Naive thymus-derived CD8-positive, alpha-beta T cell (primary cell): ENCODE data around the gene LIME1. TPM values are rescaled to one million over a fixed set of nuclear protein-coding genes. Genes with fewer than 3 reads are reported as not detected.
A peak's percentile ranks its signal among the peaks of the same experiment; 100 is the strongest.
"Not testable (repeated sequence)": the region's sequence is repeated elsewhere in the genome, so short reads cannot be mapped to it uniquely, and the experiment has no call there.

ENCODE experiments used
- ATAC-seq, 2 donors: fragments of 150-1000 bp; cut with Tn5 transposase in 1 of 2; sonication (Bioruptor Pico), chemical (Tn5 transposase) in 1 of 2; 1 replicate in 1 of 2; 2 replicates in 1 of 2; pipeline ENCODE4 v1.10.0; 2021; ENCODE audit warnings: mild to moderate bottlenecking in 2 of 2, moderate library complexity in 2 of 2
- POLR2A ChIA-PET: fragments of 350-600 bp; sonication (Branson Sonifier 250); formaldehyde crosslinking; loops from one replicate; lab custom pipeline; 2021; ENCODE audit warnings: antibody characterized with exemption; lab: Charles Lee
- DNase-seq, 10 donors: peaks; one replicate each; pipeline versions ENCODE4 v3.0.0 to v3.0.0-alpha.2; 2020 to 2022
- H3K27ac Mint-ChIP-seq, 10 donors: one replicate each; pipeline ENCODE4 v1.8.0; 2020 to 2022; ENCODE audit warnings: mild to moderate bottlenecking in 10 of 10, mixed read lengths in 10 of 10, moderate library complexity in 4 of 10, inconsistent platforms in 1 of 10
- H3K27me3 Mint-ChIP-seq, 5 donors: one replicate each; pipeline ENCODE4 v1.8.0; 2021 to 2022; ENCODE audit warnings: mixed read lengths in 5 of 5
- H3K36me3 Mint-ChIP-seq, 3 donors: one replicate each; pipeline ENCODE4 v1.8.0; 2020 to 2022; ENCODE audit warnings: mixed read lengths in 3 of 3, mild to moderate bottlenecking in 2 of 3, inconsistent platforms in 1 of 3
- H3K4me1 Mint-ChIP-seq, 4 donors: one replicate each; pipeline ENCODE4 v1.8.0; 2021 to 2022; ENCODE audit warnings: mixed read lengths in 4 of 4
- H3K4me3 Mint-ChIP-seq, 10 donors: one replicate each; pipeline ENCODE4 v1.8.0; 2020 to 2022; ENCODE audit warnings: mild to moderate bottlenecking in 10 of 10, mixed read lengths in 10 of 10, moderate library complexity in 6 of 10, inconsistent platforms in 1 of 10
- H3K9me3 Mint-ChIP-seq, 9 donors: one replicate each; pipeline ENCODE4 v1.8.0; 2020 to 2022; ENCODE audit warnings: mixed read lengths in 9 of 9, mild to moderate bottlenecking in 3 of 9, inconsistent platforms in 1 of 9, moderate library complexity in 1 of 9
- polyA plus RNA-seq, 3 donors: library from polyadenylated mRNA; unstranded; fragments of 300-500 nt; fragmentation: Illumina TruSeq; gene quantifications; one replicate each; pipeline ENCODE4 v1.2.3, GENCODE V29; 2021
- total RNA-seq, 8 experiments: library from RNA in 2 of 8; stranded (reverse) in 2 of 8; gene quantifications; one replicate each; pipeline ENCODE4 v1.2.3 and lab custom pipeline; 2021 to 2026

Gene LIME1
- total and polyA plus RNA-seq, 5 experiments from 2014 or later: 95.0 to 292 (median 255) TPM

GRCh38 chr20:63714858-63715257 is 21.6 kb upstream of the LIME1 start:
- H3K36me3 Mint-ChIP-seq: peaks cover 12 to 91% (median 61%) of the 10 kb centered on the region in 3 donors
- no peak overlapping the region for H3K4me3 Mint-ChIP-seq
- POLR2A ChIA-PET: interaction anchor here (0.5 to 2.7 kb wide), 2 partner anchors 9 to 22 kb away, joined by 6 to 10 read pairs; partner anchors contain the start of gene LIME1
- H3K27me3 Mint-ChIP-seq: no peaks in the 10 kb centered on the region
- H3K27ac Mint-ChIP-seq: no peak overlapping the region
- DNase-seq (no peak), ATAC-seq (no peak)
- peaks cover 0 to 27% (median 9%) of the 10 kb centered on the region in 9 donors for H3K9me3 Mint-ChIP-seq
- H3K4me1 Mint-ChIP-seq: peaks cover 24 to 64% (median 53%) of the 10 kb centered on the region in 4 donors

- no peak for ATAC-seq
- Mint-ChIP-seq H3K9me3 (peaks cover 0 to 31% (median 9%) of the 10 kb centered on the region in 9 donors), H3K27me3 (no peaks in the 10 kb centered on the region), H3K27ac (peak overlapping the region in 3 of 10 donors; percentile 3 to 27 (median 24)), H3K36me3 (peaks cover 14 to 81% (median 48%) of the 10 kb centered on the region in 3 donors), H3K4me3 (peak overlapping the region in 1 of 10 donors; percentile 11), H3K4me1 (peaks cover 18 to 62% (median 52%) of the 10 kb centered on the region in 4 donors)
- POLR2A ChIA-PET: interaction anchor here (0.6 to 1.6 kb wide), 3 partner anchors 8 to 11 kb away, joined by 3 to 17 read pairs (median 3); partner anchors contain the start of genes ARFRP1 and ZGPAT
- no peak for DNase-seq
Measured at GRCh38 chr20:63718996-63719395, 17.5 kb upstream of the LIME1 start.

- H3K36me3 Mint-ChIP-seq: peaks cover 19 to 69% (median 41%) of the 10 kb centered on the region in 3 donors
- POLR2A ChIA-PET: interaction anchor here (1.2 to 2.1 kb wide), 3 partner anchors 11 to 15 kb away, joined by 3 to 7 read pairs (median 4); partner anchors contain the start of genes ARFRP1, LIME1 and ZGPAT
- peak overlapping the region in 2 of 10 donors; percentile 27 to 85 for H3K27ac Mint-ChIP-seq
Measured at GRCh38 chr20:63722967-63723622, 13.4 kb upstream of the LIME1 start.

GRCh38 chr20:63730189-63730733 is 6.2 kb upstream of the LIME1 start:
- Mint-ChIP-seq H3K36me3 (peaks cover 4 to 32% (median 21%) of the 10 kb centered on the region in 3 donors), H3K9me3 (peaks cover 0 to 14% (median 3%) of the 10 kb centered on the region in 9 donors), H3K4me1 (peaks cover 19 to 41% (median 29%) of the 10 kb centered on the region in 4 donors)
- ATAC-seq, DNase-seq, H3K4me3 Mint-ChIP-seq, H3K27me3 Mint-ChIP-seq, H3K27ac Mint-ChIP-seq: not testable (repeated sequence)
- POLR2A ChIA-PET: interaction anchor here (0.7 to 5.0 kb wide), 5 partner anchors 20 to 72 kb away, joined by 3 to 46 read pairs (median 3); partner anchors contain the start of genes ARFRP1, RTEL1 and ZGPAT

More at GRCh38 chr20:63722967-63723622, 13.4 kb upstream of the LIME1 start:
- ATAC-seq, DNase-seq, H3K4me3 Mint-ChIP-seq, H3K27me3 Mint-ChIP-seq: not testable (repeated sequence)
- peaks cover 12 to 55% (median 43%) of the 10 kb centered on the region in 4 donors for H3K4me1 Mint-ChIP-seq
- H3K9me3 Mint-ChIP-seq: peaks cover 0 to 35% (median 11%) of the 10 kb centered on the region in 9 donors

GRCh38 chr20:63731410-63731809 is 5.1 kb upstream of the LIME1 start:
- ATAC-seq (no peak), DNase-seq (no peak)
- H3K9me3 Mint-ChIP-seq: peaks cover 0 to 7% (median 0%) of the 10 kb centered on the region in 9 donors
- no peak overlapping the region for H3K27ac Mint-ChIP-seq
- peaks cover 0 to 28% (median 14%) of the 10 kb centered on the region in 3 donors for H3K36me3 Mint-ChIP-seq
- peaks cover 31 to 49% (median 39%) of the 10 kb centered on the region in 4 donors for H3K4me1 Mint-ChIP-seq
- H3K27me3 Mint-ChIP-seq: no peaks in the 10 kb centered on the region
- H3K4me3 Mint-ChIP-seq: no peak overlapping the region
- POLR2A ChIA-PET: interaction anchor here (0.7 to 5.0 kb wide), 3 partner anchors 9 to 36 kb away, joined by 3 to 46 read pairs (median 3); partner anchors contain the start of genes ARFRP1 and ZGPAT

GRCh38 chr20:63732118-63733095 is 4.1 kb upstream of the LIME1 start:
- Mint-ChIP-seq H3K27me3 (no peaks in the 10 kb centered on the region), H3K27ac (no peak overlapping the region), H3K36me3 (peaks cover 0 to 22% (median 10%) of the 10 kb centered on the region in 3 donors), H3K4me1 (peaks cover 29 to 44% (median 35%) of the 10 kb centered on the region in 4 donors), H3K4me3 (no peak overlapping the region), H3K9me3 (peaks cover 0 to 3% (median 0%) of the 10 kb centered on the region in 9 donors)
- POLR2A ChIA-PET: interaction anchor here (0.9 to 1.5 kb wide), 2 partner anchors 9 to 105 kb away, joined by 4 to 7 read pairs; partner anchors contain the start of gene GMEB2
- peak in 1 of 10 donors; percentile 11 for DNase-seq
- ATAC-seq: no peak

GRCh38 chr20:63733117-63733516 is 3.3 kb upstream of the LIME1 start:
- POLR2A ChIA-PET: interaction anchor here (0.9 to 10.0 kb wide), 3 partner anchors 10 to 106 kb away, joined by 4 to 137 read pairs (median 7); partner anchors contain the start of gene GMEB2
- peak overlapping the region in 1 of 10 donors; percentile 63 for H3K27ac Mint-ChIP-seq
- peaks cover 0 to 19% (median 8%) of the 10 kb centered on the region in 3 donors for H3K36me3 Mint-ChIP-seq
- H3K4me1 Mint-ChIP-seq: peaks cover 29 to 37% (median 32%) of the 10 kb centered on the region in 4 donors
- H3K27me3 Mint-ChIP-seq: no peaks in the 10 kb centered on the region
- peaks cover 0 to 3% (median 0%) of the 10 kb centered on the region in 9 donors for H3K9me3 Mint-ChIP-seq
- DNase-seq: no peak
- no peak overlapping the region for H3K4me3 Mint-ChIP-seq
- ATAC-seq: no peak

- POLR2A ChIA-PET: interaction anchor here (0.6 to 10.0 kb wide), 5 partner anchors 10 to 195 kb away, joined by 3 to 137 read pairs (median 4); partner anchors contain the start of gene GMEB2
- H3K27ac Mint-ChIP-seq: peak overlapping the region in 8 of 10 donors; percentile 51 to 92 (median 74)
Measured at GRCh38 chr20:63733579-63734081, 2.8 kb upstream of the LIME1 start.

GRCh38 chr20:63734111-63734945 is 2.1 kb upstream of the LIME1 start:
- Mint-ChIP-seq H3K27ac (peak overlapping the region in 8 of 10 donors; percentile 51 to 92 (median 74)), H3K4me1 (peaks cover 22 to 30% (median 29%) of the 10 kb centered on the region in 4 donors), H3K9me3 (no peaks in the 10 kb centered on the region), H3K36me3 (peaks cover 0 to 19% (median 3%) of the 10 kb centered on the region in 3 donors), H3K4me3 (peak overlapping the region in 7 of 10 donors; percentile 4 to 49 (median 41)), H3K27me3 (no peaks in the 10 kb centered on the region)
- POLR2A ChIA-PET: interaction anchor here (0.5 to 10.0 kb wide), 6 partner anchors 10 to 196 kb away, joined by 3 to 162 read pairs (median 6); partner anchors contain the start of genes ARFRP1 and ZGPAT
- no peak for DNase-seq
- no peak for ATAC-seq

More at GRCh38 chr20:63733579-63734081, 2.8 kb upstream of the LIME1 start:
- Mint-ChIP-seq H3K4me3 (peak overlapping the region in 7 of 10 donors; percentile 19 to 69 (median 43)), H3K9me3 (no peaks in the 10 kb centered on the region), H3K27me3 (no peaks in the 10 kb centered on the region), H3K36me3 (peaks cover 0 to 19% (median 5%) of the 10 kb centered on the region in 3 donors), H3K4me1 (peaks cover 24 to 32% (median 29%) of the 10 kb centered on the region in 4 donors)
- ATAC-seq: no peak
- DNase-seq: no peak
